Amniotic epithelial cell (primary cell): ENCODE data around the gene EPO.
A peak's percentile ranks its signal among the peaks of the same experiment; 100 is the strongest.
"Not testable (repeated sequence)": the region's sequence is repeated elsewhere in the genome, so short reads cannot be mapped to it uniquely, and the experiment has no call there.

Experiments
- DNase-seq: peaks from one replicate; pipeline ENCODE4 v3.0.0-alpha.2; 2010; ENCODE audit warnings: low read depth

The EPO gene

GRCh38 chr7:100683659-100684533, 36.4 kb upstream of the EPO start:
- DNase-seq: no peak

DNA sequence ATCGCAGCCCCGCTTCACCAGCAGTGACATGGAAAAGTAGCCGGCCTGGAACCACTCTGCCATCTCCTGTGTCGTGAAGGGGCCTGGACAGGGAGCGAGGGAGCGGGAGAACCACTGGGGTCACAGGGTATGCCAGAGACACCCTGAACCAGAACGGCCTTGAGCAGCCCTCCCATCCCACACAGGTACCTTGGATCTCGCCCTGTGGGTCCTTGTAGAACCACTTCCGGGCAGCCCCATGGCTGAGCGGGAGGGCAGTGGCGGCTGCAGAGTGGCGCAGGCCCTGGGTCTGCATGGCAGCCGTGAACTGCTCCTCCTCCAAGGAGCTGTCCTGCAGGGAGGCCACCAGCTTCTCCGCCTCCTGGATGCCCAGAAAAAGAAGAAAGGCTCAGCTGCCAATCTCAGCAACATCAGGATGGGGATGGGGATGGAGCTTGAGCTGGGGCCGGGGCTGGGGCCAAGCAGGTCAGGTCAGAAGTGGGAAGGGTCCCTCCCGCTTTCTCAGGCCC, 35.7 kb upstream of the EPO start:
- no peak for DNase-seq

GRCh38 chr7:100685049-100685605, 35.1 kb upstream of the EPO start:
- DNase-seq: no peak

DNA sequence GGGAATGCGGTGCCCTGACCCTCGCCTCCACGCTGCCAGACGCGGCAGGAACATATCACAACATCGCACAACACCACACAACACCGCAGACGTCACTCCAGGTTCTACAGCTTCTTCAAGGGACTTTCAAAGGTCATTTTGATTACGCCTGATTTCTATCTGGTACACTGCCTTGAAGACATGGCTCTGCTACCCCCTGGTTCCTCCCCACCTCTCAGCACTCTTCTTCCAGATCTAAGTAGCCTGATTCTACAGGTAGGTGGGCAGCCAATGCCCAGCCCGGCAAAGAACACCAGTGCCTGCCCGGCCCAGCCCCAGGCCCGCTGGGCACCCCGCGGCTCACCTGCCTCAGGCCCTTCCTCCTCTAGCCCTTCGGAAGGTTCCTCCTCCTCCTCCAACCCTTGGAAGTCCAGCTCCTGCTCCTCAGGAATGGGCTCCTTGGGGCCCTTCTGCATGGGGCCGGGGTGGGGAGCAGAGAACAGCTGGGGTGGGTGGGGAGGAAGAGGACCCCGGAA, 34.6 kb upstream of the EPO start:
- no peak for DNase-seq

GRCh38 chr7:100686201-100686821, 34.0 kb upstream of the EPO start:
- DNase-seq: no peak

- no peak for DNase-seq
Measured at GRCh38 chr7:100686822-100687211, 33.5 kb upstream of the EPO start.

- DNase-seq: no peak
Measured at GRCh38 chr7:100687261-100687660, 33.0 kb upstream of the EPO start.

GRCh38 chr7:100687751-100688300, 32.4 kb upstream of the EPO start:
- DNase-seq: peak; percentile 40

DNA sequence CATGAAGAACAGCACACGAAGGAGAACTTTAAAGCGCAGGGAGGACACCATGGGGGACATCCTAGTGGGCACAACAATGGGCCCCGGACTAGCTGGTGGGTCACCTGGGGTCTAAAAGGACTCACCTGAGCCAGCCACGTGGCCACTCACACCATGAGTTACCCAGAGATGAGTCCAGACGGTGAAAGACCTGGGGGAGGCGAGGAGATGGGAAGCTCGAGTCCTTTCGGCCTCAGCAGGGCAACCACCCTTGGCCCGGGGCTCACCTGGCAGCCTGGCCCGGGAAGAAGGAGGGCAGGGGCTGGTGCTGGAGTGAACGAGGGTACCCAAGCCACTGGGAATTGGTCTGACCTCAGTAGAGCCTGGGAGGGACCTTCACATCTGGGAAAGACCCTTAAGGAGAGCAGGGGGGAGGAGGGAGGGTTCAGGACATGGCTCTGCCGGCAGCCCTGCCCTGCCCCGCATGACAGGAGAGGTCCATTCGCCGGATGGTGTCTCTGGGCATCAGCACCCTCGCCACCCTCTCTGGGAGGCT, 31.9 kb upstream of the EPO start:
- no peak for DNase-seq

DNA sequence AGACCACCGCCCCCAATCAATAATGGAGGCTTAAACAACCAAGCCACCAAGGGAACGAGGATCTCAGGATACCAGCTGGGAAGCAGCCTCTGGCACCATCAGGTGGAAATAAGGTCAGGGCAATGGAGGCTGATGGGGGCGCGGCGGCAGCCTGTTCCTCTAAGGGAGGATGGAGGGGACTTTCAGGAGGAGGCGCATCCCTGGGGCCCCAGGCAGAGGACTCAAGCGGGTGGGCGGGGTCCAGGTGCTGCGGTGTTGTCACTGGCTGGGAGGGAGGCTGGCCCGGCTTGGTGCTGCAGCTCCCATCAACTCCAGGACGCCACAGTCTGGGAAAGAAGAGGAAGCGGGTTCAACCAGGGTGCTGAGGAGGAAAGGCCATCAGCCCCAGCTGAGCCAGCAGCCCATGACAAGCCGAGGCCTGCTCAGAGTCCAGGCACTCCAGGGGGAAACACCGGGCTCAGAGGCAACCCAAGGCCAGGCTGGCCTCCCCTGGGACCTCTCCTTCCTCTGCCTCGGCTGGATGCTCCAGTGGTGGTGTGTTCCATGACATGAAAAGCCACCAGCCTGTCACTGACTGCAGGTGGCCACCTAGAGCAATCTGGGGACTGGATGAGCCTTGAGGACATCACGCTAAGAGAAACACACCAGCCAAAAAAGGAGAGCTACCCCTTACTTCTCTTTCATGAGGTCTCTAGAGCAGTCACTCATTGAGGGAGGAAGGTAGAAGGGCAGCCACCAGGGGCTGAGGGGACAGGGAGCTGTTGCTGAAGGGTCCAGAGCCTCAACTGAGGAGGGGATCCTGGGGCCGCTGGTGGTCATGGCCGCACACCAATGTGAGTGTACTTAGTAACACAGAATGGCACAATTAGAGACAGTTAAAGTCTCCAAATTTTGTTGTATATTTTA, 30.8 kb upstream of the EPO start:
- no peak for DNase-seq

DNA sequence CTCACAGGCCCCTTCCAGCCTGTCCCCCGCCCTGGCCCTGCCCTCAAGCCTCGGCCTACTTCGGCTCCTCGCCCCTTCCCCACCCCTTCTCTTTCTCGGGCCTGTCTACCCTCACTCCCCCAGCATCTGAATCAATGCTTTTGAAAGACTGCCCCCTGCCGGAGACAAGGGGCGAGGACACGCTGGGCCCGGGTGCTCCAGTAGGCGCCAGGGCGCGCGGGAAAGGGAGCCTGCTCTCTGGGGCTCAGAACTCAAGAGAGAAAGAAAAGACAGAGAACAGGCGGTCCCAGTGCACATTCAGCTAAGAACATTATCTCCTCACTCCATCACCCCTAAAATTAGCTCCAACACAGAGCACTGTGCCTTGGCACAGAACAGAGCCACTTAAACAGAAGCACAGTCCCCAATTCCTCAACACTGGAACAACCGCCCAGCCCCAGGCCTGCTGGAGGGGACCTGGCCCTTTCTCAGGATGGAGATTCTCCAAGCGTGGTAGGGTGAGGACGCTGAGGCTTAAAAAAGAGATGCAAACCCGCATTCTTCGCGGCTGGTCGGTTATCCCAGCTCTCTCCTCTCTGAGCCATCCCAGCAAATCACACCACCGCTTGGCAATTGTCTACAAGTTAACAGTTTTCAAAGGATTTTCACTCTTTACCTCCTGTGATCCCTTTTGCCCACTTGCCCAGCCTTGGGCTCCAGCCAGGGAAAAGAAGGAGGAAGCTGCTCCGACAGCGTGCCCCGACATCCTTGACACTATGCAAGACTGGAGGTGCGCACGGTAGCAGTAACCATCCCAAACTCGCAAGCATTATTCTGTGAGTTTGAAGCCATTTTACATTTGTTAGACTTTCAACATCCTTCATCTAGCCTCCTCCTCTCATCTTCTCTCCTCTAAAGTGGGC, 28.3 kb upstream of the EPO start:
- DNase-seq: peak; percentile 49

GRCh38 chr7:100692578-100692961, 27.7 kb upstream of the EPO start:
- no peak for DNase-seq

DNA sequence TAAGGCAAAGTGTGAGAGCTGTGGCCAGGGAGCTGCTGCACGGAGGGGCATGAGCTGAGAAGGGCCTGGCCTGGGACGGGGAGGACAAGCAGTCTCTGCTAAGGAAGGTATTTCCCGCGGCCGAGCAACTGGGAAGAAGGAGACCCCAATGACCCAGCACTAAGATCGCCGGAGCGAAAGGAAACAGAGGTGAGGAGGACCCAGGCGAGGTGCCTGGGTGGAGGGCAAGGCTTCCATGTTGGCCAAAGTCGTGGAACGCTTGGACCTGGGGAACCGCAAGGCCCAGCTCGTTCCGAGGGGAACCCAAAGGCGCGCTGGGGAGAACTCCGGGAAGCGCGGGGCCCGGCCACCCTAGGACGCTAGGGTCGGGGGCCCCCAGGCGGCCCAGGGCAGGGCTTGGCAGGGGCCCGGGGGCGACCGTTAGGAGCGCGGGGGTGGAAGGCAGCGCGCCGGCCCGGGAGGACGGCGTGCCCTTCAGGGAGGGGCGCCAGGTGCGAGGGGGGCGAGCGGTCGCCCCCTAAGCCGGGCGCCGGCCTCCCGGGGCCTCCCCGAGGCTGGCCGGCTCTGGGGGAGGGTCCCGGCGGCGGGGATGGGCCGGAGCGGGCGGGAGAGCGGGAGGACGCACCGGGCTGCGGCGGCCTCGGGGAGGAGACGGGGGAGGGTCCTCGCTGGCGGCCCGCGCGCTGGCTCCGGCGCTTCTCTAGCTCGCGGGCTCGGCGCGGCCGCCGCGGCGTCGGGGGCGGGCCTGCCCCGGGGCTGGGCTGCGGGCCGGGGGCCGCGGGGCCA, 26.8 kb upstream of the EPO start:
- no peak for DNase-seq

DNA sequence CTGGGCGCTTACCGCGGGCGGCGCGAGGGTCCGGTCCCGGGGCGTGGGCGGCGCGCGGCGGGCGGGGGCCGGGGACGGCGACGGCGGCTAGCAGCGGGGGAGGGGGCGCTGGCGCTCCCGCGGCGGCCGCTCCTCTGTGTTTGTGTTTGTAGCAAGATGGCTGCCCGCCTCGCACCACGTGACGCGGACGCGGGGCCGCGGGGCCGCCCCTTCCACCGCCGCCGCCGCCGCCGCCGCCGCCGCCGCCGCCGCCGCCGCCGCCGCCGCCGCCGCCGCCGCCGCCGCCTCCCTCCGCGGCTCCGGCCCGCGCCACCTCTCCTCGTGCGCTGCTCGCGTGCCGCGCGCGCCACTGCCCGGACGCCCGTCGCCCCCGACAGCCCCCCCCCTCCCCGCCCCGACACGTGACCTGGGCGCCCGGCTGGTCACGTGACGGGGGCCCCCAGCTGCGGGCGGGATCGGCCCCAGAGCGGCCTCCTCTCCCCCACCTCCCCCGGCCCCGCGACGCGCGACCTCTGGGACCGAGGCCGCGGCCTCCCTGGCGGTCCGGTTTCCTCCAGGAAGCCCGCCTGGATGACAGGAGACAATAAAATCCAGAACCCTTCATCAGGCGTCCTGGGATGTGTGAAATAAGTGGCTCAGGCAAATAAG, 26.0 kb upstream of the EPO start, which contains the start of gene GIGYF1:
Gene GIGYF1, minus strand, starts transcription at position 153 of the 648 bp plus-strand sequence. CDS start 6,012 bp downstream, outside the sequence.
- peak; percentile 47 for DNase-seq

DNA sequence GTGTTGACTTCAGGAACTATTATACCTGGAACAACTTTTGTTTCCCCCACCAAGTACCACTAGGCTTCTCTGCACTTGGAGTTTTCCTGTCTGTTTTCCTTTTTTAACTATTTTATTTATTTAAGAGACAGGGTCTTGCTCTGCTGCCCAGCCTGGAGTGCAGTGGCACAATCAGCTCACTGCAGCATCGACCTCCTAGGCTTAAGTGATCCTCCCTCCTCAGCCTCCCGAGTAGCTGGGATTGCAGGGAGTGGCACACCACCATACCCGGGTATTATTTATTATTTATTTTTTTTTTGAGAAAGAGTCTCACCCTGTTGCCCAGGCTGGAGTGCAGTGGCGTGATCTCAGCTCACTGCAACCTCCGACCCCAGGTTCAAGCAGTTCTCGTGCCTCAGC, 24.1 kb upstream of the EPO start:
- DNase-seq: no peak

- DNase-seq: no peak
Measured at GRCh38 chr7:100699018-100699417, 21.2 kb upstream of the EPO start.

DNA sequence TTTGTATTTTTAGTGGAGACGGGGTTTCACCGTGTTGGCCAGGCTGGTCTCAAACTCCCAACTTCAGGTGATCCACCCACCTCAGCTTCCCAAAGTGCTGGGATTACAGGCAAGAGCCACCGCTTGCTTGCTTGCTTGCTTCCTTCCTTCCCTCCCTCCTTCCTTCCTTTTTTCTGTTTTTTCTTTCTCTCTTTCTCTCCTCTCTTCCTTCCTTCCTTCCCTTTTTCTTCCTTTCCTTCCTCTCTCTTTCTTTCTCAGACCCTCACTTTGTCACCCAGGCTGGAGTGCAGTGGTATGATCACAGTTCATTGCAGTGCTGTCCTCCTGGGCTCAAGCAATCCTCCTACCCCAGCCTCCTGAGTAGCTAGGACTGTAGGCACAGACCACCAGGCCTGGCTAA, 19.2 kb upstream of the EPO start:
- DNase-seq: not testable (repeated sequence)

GRCh38 chr7:100705320-100705752, 14.9 kb upstream of the EPO start:
- peak; percentile 36 for DNase-seq
